H9 (cell line): ENCODE data around the gene COL5A2. TPM values are rescaled to one million over a fixed set of nuclear protein-coding genes. Genes with fewer than 3 reads are reported as not detected.

ENCODE experiments used
- DNase-seq: peaks from one replicate; pipeline ENCODE4 v3.0.0-alpha.2; 2017
- H2AFZ ChIP-seq: one replicate; pipeline ENCODE4 v1.6.1; 2013; ENCODE audit warnings: mild to moderate bottlenecking, low read length, control low read depth, moderate library complexity
- H2AK5ac ChIP-seq: 2 replicates; pipeline ENCODE4 v1.6.1; 2013; ENCODE audit warnings: low read length, control low read depth, mixed read lengths; ENCODE audit not compliant: insufficient read length
- H2BK120ac ChIP-seq: one replicate; pipeline ENCODE4 v1.6.1; 2013; ENCODE audit warnings: low read depth, mild to moderate bottlenecking, low read length, control low read depth, inconsistent platforms; ENCODE audit not compliant: poor library complexity, severe bottlenecking
- H2BK12ac ChIP-seq: 2 replicates; pipeline ENCODE4 v1.6.1; 2013; ENCODE audit warnings: low read length, control low read depth, mixed read lengths, low read depth; ENCODE audit not compliant: insufficient read length
- H2BK15ac ChIP-seq: 2 replicates; pipeline ENCODE4 v1.6.1; 2013; ENCODE audit warnings: low read depth, low read length, control low read depth
- H2BK20ac ChIP-seq: one replicate; pipeline ENCODE4 v1.6.1; 2013; ENCODE audit warnings: low read depth, mild to moderate bottlenecking, low read length, control low read depth, inconsistent platforms; ENCODE audit not compliant: poor library complexity, severe bottlenecking
- H2BK5ac ChIP-seq: 2 replicates; pipeline ENCODE4 v1.6.1; 2013; ENCODE audit warnings: low read length, control low read depth, mixed read lengths; ENCODE audit not compliant: insufficient read length
- H3K14ac ChIP-seq: 2 replicates; pipeline ENCODE4 v1.6.1; 2013; ENCODE audit warnings: low read length, control low read depth; ENCODE audit not compliant: insufficient read depth
- H3K18ac ChIP-seq: 2 replicates; pipeline ENCODE4 v1.6.1; 2013; ENCODE audit warnings: low read depth, mild to moderate bottlenecking, mixed read lengths, low read length, control low read depth; ENCODE audit not compliant: insufficient read length
- H3K23ac ChIP-seq: 2 replicates; pipeline ENCODE4 v1.6.1; 2013; ENCODE audit warnings: low read length, control low read depth, mixed read lengths, low read depth; ENCODE audit not compliant: insufficient read length
- H3K23me2 ChIP-seq: 2 replicates; pipeline ENCODE4 v1.6.1; 2013; ENCODE audit warnings: low read depth, mild to moderate bottlenecking, mixed read lengths, low read length, control low read depth; ENCODE audit not compliant: insufficient read length, poor library complexity, severe bottlenecking
- H3K27ac ChIP-seq: 2 replicates; pipeline ENCODE4 v1.5.1; 2013; ENCODE audit warnings: low read length, control low read depth, mixed read lengths, low read depth; ENCODE audit not compliant: insufficient read length
- H3K27me3 ChIP-seq: 2 replicates; pipeline ENCODE4 v1.6.1; 2013; ENCODE audit warnings: low read length, control low read depth, inconsistent platforms; ENCODE audit not compliant: insufficient read depth
- H3K4ac ChIP-seq: 2 replicates; pipeline ENCODE4 v1.6.1; 2013; ENCODE audit warnings: low read depth, mild to moderate bottlenecking, control low read depth, inconsistent platforms, low read length, moderate library complexity
- H3K4me1 ChIP-seq: 2 replicates; pipeline ENCODE4 v1.6.1; 2013; ENCODE audit warnings: low read length, control low read depth, inconsistent platforms; ENCODE audit not compliant: insufficient read depth
- H3K4me2 ChIP-seq: 2 replicates; pipeline ENCODE4 v1.6.1; 2013; ENCODE audit warnings: low read length, control low read depth, mixed read lengths; ENCODE audit not compliant: insufficient read length, insufficient read depth
- H3K56ac ChIP-seq: 2 replicates; pipeline ENCODE4 v1.6.1; 2013; ENCODE audit warnings: low read depth, mild to moderate bottlenecking, mixed read lengths, low read length, control low read depth; ENCODE audit not compliant: insufficient read length
- H3K79me1 ChIP-seq: 2 replicates; pipeline ENCODE4 v1.6.1; 2013; ENCODE audit warnings: low read depth, mild to moderate bottlenecking, moderate library complexity, low read length, control low read depth, inconsistent platforms; ENCODE audit not compliant: insufficient read depth, poor library complexity, severe bottlenecking
- H3K79me2 ChIP-seq: 2 replicates; pipeline ENCODE4 v1.6.1; 2013; ENCODE audit warnings: low read length, control low read depth, inconsistent platforms; ENCODE audit not compliant: insufficient read depth
- H3K9ac ChIP-seq: 2 replicates; pipeline ENCODE4 v1.6.1; 2013; ENCODE audit warnings: low read length, control low read depth, mixed read lengths; ENCODE audit not compliant: insufficient read length; ENCODE audit errors: extremely low read depth
- H3K9me3 ChIP-seq: one replicate; pipeline ENCODE4 v1.6.1; 2013; ENCODE audit warnings: low read depth, low read length, inconsistent platforms; ENCODE audit not compliant: control insufficient read depth
- H3T11ph ChIP-seq: one replicate; pipeline ENCODE4 v1.6.1; 2013; ENCODE audit warnings: mild to moderate bottlenecking, low read length, control low read depth, inconsistent platforms
- H4K20me1 ChIP-seq: one replicate; pipeline ENCODE4 v1.6.1; 2013; ENCODE audit not compliant: control insufficient read depth, insufficient read length, insufficient read depth
- H4K5ac ChIP-seq: 2 replicates; pipeline ENCODE4 v1.6.1; 2013; ENCODE audit warnings: low read depth, mild to moderate bottlenecking, mixed read lengths, low read length, control low read depth; ENCODE audit not compliant: insufficient read length
- H4K8ac ChIP-seq: replicated peaks from 2 replicates; pipeline ENCODE4 v1.6.1; 2013; ENCODE audit warnings: low read length, control low read depth, mixed read lengths, low read depth; ENCODE audit not compliant: insufficient read length
- H4K91ac ChIP-seq: 2 replicates; pipeline ENCODE4 v1.6.1; 2013; ENCODE audit warnings: low read depth, mild to moderate bottlenecking, moderate library complexity, mixed read lengths, low read length, control low read depth; ENCODE audit not compliant: insufficient read length
- H3K27ac Mint-ChIP-seq, 3 experiments: 2 replicates in 2 of 3; 3 replicates in 1 of 3; pipeline ENCODE4 v1.8.0; 2020 to 2021; ENCODE audit warnings: mixed read lengths in 3 of 3, mild to moderate bottlenecking in 1 of 3, moderate library complexity in 1 of 3
- H3K27me3 Mint-ChIP-seq: 2 replicates; pipeline ENCODE4 v1.8.0; 2021; ENCODE audit warnings: low read depth, mild to moderate bottlenecking, moderate library complexity, mixed read lengths
- H3K36me3 Mint-ChIP-seq, 3 experiments: 2 replicates in 2 of 3; 3 replicates in 1 of 3; pipeline ENCODE4 v1.8.0; 2020 to 2021; ENCODE audit warnings: low read depth in 3 of 3, mixed read lengths in 3 of 3; ENCODE audit not compliant: insufficient read depth in 1 of 3
- H3K4me1 Mint-ChIP-seq, 2 experiments: 2 replicates each; pipeline ENCODE4 v1.8.0; 2020; ENCODE audit warnings: mixed read lengths in 2 of 2
- H3K4me3 Mint-ChIP-seq, 2 experiments: 2 replicates in 1 of 2; 3 replicates in 1 of 2; pipeline ENCODE4 v1.8.0; 2020 to 2021; ENCODE audit warnings: mild to moderate bottlenecking in 2 of 2, mixed read lengths in 2 of 2, moderate library complexity in 1 of 2
- H3K9me3 Mint-ChIP-seq, 2 experiments: 2 replicates in 1 of 2; 3 replicates in 1 of 2; pipeline ENCODE4 v1.8.0; 2020; ENCODE audit warnings: mild to moderate bottlenecking in 2 of 2, mixed read lengths in 2 of 2, moderate library complexity in 1 of 2
- WGBS: extraction: QIAGEN DNeasy Blood & Tissue Kit; methylation state at CpG from one replicate; pipeline ENCODE4 v1.1.7; 2013; ENCODE audit warnings: missing lambda C conversion rate, low lambda C conversion rate, mixed read lengths; ENCODE audit not compliant: insufficient read length; ENCODE audit errors: extremely low coverage; 5-methylcytosine and 5-hydroxymethylcytosine counted together
- total RNA-seq: library from RNA; stranded (reverse); gene quantifications from 2 replicates; pipeline ENCODE4 v1.2.1, GENCODE V29; 2021
- TF ChIP-seq, protein P1 (sequence below): fragments of 200-600 bp; sonication (generic); conservative IDR thresholded peaks from 3 replicates; pipeline ENCODE4 v1.8.0; 2021; ENCODE audit warnings: antibody characterized with exemption, mild to moderate bottlenecking

COL5A2 gene
- total RNA-seq, 1 experiment from 2014 or later: 10.5 TPM

- Histone ChIP-seq H3K9ac (no peak overlapping the region), H2BK120ac (no peak overlapping the region), H2BK5ac (no peak overlapping the region), H3K56ac (no peak overlapping the region), H2AK5ac (no peak overlapping the region), H4K8ac (no peak overlapping the region), H2AFZ (no peak overlapping the region), H3K27me3 (no peaks in the 10 kb centered on the region), H3K27ac (no peak overlapping the region), H3K9me3 (no peaks in the 10 kb centered on the region), H3K23me2 (no peaks in the 10 kb centered on the region), H2BK15ac (no peak overlapping the region), H3K79me1 (no peaks in the 10 kb centered on the region), H3K18ac (no peak overlapping the region), H3K79me2 (no peaks in the 10 kb centered on the region), H3K4me2 (no peak overlapping the region), H3K4me1 (peaks cover 2% of the 10 kb centered on the region; the same call in 1 of the 2 replicates), H3T11ph (no peak overlapping the region), H4K5ac (no peak overlapping the region), H3K23ac (no peak overlapping the region), H4K91ac (no peak overlapping the region), H3K4ac (no peak overlapping the region), H2BK20ac (no peak overlapping the region), H3K14ac (no peak overlapping the region), H4K20me1 (no peaks in the 10 kb centered on the region), H2BK12ac (no peak overlapping the region)
- Mint-ChIP-seq H3K9me3 (no peaks in the 10 kb centered on the region), H3K4me1 (peaks cover 7 to 21% of the 10 kb centered on the region in 2 experiments), H3K27me3 (no peaks in the 10 kb centered on the region), H3K4me3 (no peak overlapping the region), H3K27ac (peak overlapping the region in 1 of 3 experiments; percentile 25; a peak in 1 of 7 replicates), H3K36me3 (no peaks in the 10 kb centered on the region)
- TF ChIP-seq, protein P1, sequence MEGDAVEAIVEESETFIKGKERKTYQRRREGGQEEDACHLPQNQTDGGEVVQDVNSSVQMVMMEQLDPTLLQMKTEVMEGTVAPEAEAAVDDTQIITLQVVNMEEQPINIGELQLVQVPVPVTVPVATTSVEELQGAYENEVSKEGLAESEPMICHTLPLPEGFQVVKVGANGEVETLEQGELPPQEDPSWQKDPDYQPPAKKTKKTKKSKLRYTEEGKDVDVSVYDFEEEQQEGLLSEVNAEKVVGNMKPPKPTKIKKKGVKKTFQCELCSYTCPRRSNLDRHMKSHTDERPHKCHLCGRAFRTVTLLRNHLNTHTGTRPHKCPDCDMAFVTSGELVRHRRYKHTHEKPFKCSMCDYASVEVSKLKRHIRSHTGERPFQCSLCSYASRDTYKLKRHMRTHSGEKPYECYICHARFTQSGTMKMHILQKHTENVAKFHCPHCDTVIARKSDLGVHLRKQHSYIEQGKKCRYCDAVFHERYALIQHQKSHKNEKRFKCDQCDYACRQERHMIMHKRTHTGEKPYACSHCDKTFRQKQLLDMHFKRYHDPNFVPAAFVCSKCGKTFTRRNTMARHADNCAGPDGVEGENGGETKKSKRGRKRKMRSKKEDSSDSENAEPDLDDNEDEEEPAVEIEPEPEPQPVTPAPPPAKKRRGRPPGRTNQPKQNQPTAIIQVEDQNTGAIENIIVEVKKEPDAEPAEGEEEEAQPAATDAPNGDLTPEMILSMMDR: no peak
- no CpG with 5 or more reads among the region's 4 CpGs for WGBS
- DNase-seq: no peak
These were observed 43.0 kb upstream of the COL5A2 start for GRCh38 chr2:189222468-189223105.
